BLaER1 (cell line): ENCODE results near the gene OSBPL9.
"Not testable (repeated sequence)": the region's sequence is repeated elsewhere in the genome, so short reads cannot be mapped to it uniquely, and the experiment has no call there.

Experiments
- H3K27ac ChIP-seq: shearing (Covaris generic); formaldehyde crosslinking; 2 replicates; pipeline ENCODE4 v1.8.1; 2022
- H3K27me3 ChIP-seq: shearing (Covaris generic); formaldehyde crosslinking; 2 replicates; pipeline ENCODE4 v1.8.1; 2022
- H3K36me3 ChIP-seq: shearing (Covaris generic); formaldehyde crosslinking; 2 replicates; pipeline ENCODE4 v1.8.1; 2022
- H3K4me1 ChIP-seq: shearing (Covaris generic); formaldehyde crosslinking; 2 replicates; pipeline ENCODE4 v1.8.1; 2022
- H3K4me2 ChIP-seq: shearing (Covaris generic); formaldehyde crosslinking; 2 replicates; pipeline ENCODE4 v1.8.1; 2022
- H3K4me3 ChIP-seq: shearing (Covaris generic); formaldehyde crosslinking; 2 replicates; pipeline ENCODE4 v1.8.1; 2022
- H3K9ac ChIP-seq: shearing (Covaris generic); formaldehyde crosslinking; 2 replicates; pipeline ENCODE4 v1.8.1; 2022
- H3K9me3 ChIP-seq: shearing (Covaris generic); formaldehyde crosslinking; 2 replicates; pipeline ENCODE4 v1.8.1; 2022
- H4K20me1 ChIP-seq: shearing (Covaris generic); formaldehyde crosslinking; 2 replicates; pipeline ENCODE4 v1.8.1; 2022
- Cebpa-rat ChIP-seq: shearing (Covaris generic); IDR thresholded peaks from 2 replicates; pipeline ENCODE4 v1.8.1; 2022

The OSBPL9 gene

DNA sequence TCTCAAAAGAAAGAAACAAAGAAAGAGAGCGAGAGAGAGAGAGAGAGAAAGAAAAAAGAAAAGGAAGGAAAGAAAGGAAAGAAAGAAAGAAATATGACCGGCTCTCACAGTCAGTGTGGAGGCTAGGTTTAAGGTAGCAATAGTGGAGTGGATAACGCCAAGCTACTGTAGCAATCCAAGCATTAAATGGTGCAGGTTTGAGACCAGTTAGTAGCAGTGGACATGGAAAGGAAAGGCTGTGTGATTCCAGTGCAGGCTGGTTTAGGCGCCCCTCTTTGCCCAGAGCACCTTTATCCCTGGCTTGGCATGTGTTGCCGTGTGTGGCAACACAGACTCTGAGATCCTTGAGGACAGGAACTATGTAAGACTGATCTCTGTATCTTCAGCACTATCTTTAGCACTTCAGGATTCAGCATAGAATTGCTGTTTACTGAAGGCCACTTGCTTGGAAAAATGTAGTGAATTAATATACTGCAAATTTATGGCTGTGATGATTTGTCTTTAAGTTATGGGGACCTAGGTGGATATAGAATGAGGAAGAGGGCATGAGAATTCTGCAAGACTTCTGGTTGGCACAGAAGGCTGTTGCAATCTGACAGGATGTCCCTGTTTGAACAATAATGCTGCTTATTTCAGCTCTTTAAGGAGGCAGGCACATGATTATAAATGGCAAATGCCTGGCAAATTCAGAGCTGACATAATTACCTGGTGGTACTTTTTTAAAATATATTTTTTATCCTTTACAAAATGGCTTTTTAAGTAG is 10.8 kb upstream of the OSBPL9 start:
- H3K27ac ChIP-seq: no peak overlapping the region
- H3K9me3 ChIP-seq: no peaks in the 10 kb centered on the region
- H4K20me1 ChIP-seq: no peaks in the 10 kb centered on the region
- H3K4me2 ChIP-seq: no peak overlapping the region
- no peak overlapping the region for H3K9ac ChIP-seq
- no peak for TF ChIP-seq Cebpa-rat
- no peaks in the 10 kb centered on the region for H3K36me3 ChIP-seq
- H3K4me3 ChIP-seq: no peak overlapping the region
- H3K4me1 ChIP-seq: no peaks in the 10 kb centered on the region
- no peaks in the 10 kb centered on the region for H3K27me3 ChIP-seq

DNA sequence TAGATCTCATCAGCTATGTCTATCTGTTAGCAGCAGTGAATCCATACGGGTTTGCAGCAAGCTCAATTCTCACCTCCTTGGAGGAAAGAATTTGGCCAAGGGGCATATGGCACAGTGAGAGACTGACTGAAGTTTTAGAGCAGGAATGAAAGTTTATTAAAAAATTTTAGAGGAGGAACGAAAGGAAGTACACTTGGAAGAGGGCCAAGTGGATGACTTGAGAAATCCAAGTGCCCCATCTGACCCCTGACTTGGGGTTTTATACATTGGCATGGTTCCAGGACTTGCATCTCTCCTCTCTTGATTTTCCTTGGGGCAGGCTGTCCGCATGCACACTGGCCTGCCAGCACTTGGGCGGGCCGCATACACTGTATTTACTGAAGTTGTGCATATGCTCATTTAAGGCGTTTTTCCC is 9.2 kb upstream of the OSBPL9 start:
- no peaks in the 10 kb centered on the region for H4K20me1 ChIP-seq
- no peak overlapping the region for H3K27ac ChIP-seq
- H3K4me2 ChIP-seq: no peak overlapping the region

DNA sequence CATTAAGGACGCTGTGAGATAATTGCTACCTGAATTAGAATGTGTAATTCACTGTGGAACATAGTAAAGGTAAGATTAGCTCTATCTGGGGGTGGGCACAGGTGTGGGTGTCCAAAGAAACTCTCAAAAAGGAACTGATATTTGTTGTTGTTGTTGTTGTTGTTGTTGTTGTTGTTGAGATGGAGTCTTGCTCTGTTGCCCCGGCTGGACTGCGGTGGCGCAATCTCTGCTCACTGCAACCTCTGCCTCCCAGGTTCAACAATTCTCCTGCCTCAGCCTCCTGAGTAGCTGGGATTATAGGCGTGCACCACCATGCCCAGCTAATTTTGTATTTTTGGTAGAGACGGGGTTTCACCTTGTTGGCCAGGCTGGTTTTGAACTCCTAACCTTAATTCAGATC is 6.8 kb upstream of the OSBPL9 start:
- not testable (repeated sequence) for H3K36me3 ChIP-seq, H3K4me3 ChIP-seq, H3K27me3 ChIP-seq, H3K9me3 ChIP-seq, H3K4me1 ChIP-seq, H4K20me1 ChIP-seq, H3K27ac ChIP-seq, H3K9ac ChIP-seq, H3K4me2 ChIP-seq

More for the DNA sequence above, 9.2 kb upstream of the OSBPL9 start:
- no peaks in the 10 kb centered on the region for H3K27me3 ChIP-seq
- H3K36me3 ChIP-seq: no peaks in the 10 kb centered on the region
- H3K4me1 ChIP-seq: no peaks in the 10 kb centered on the region
- no peak overlapping the region for H3K9ac ChIP-seq
- H3K9me3 ChIP-seq: no peaks in the 10 kb centered on the region
- no peak overlapping the region for H3K4me3 ChIP-seq
- no peak for TF ChIP-seq Cebpa-rat

DNA sequence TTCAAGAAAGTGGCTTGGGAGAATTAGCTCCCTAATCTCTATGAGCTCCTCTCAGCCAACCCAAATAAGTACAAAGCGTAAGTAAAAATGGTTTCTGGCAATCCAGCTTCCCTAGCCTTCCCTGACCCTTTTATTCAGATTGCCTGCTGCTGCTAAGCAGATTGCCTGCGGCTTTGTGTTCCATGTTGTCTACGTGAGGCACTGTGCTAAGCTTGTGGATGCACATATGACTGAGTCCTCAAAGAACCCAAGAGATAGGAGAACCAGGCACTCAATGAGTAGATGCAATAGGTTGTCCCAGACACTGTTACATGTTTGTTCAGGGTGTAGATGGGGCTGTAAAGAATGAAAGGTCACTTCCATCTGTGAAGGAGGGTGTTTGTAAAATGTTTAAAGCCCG is 6.3 kb upstream of the OSBPL9 start:
- no peak overlapping the region for H3K9ac ChIP-seq
- H3K27me3 ChIP-seq: no peaks in the 10 kb centered on the region
- no peaks in the 10 kb centered on the region for H3K9me3 ChIP-seq
- TF ChIP-seq Cebpa-rat: no peak
- no peaks in the 10 kb centered on the region for H3K4me1 ChIP-seq
- no peak overlapping the region for H3K27ac ChIP-seq
- no peak overlapping the region for H3K4me3 ChIP-seq
- no peaks in the 10 kb centered on the region for H4K20me1 ChIP-seq
- H3K36me3 ChIP-seq: no peaks in the 10 kb centered on the region
- H3K4me2 ChIP-seq: no peak overlapping the region

DNA sequence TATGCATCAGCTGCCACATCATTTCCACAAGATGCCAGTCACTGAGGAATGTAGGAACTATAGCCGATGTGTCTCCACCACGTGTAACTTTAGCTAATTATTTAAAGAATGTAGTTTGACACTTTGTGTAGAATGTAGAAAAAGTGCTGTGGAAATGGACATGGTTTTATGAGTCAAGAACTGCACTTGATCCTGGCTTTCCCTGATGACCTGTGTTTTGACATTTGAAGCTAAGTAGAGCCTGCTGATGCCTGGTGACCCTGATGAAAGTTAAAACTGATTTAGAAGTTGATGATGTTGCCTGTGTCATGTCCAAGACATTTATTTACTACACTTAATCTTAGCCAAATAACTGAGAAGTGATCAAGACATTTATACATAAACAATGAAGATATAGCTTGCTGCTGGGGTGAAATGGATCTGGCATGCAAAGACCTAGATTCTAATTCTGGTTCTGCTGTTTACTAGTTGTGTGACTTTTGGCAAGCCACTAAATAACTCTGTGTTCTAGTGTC is 4.4 kb upstream of the OSBPL9 start:
- Histone ChIP-seq H3K27ac (no peak overlapping the region), H3K4me1 (peaks cover 9% of the 10 kb centered on the region), H3K4me2 (no peak overlapping the region), H3K27me3 (no peaks in the 10 kb centered on the region), H3K9me3 (no peaks in the 10 kb centered on the region), H3K9ac (no peak overlapping the region), H3K4me3 (no peak overlapping the region), H4K20me1 (no peaks in the 10 kb centered on the region), H3K36me3 (no peaks in the 10 kb centered on the region)
- no peak for TF ChIP-seq Cebpa-rat

DNA sequence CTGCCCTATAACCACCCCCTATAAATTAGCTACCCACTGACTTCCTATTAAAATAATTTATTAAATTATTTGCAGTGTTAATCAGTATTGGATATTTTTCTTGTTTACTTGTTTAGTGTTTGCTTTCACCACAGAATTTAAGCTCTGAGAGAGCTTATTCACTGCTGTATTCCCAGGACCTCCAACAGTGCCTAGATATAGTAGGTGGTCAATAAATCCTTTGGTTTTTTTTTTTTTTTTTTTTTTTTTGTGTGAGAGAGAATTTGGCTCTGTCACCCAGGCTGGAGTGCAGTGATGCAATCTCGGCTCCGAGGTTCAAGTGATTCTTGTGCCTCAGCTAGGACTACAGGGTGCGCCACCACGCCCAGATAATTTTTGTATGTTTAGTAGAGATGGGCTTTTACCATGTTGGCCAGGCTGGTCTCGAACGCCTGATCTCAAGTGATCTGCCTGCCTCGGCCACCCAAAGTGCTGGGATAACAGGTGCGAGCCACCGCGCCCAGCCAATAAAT is 1.1 kb upstream of the OSBPL9 start:
- no peak for TF ChIP-seq Cebpa-rat
- Histone ChIP-seq H3K27ac (no peak overlapping the region), H3K9me3 (no peaks in the 10 kb centered on the region), H3K4me3 (no peak overlapping the region), H3K4me1 (peaks cover 32% of the 10 kb centered on the region), H3K4me2 (peak overlapping the region; percentile 63; the same call in 1 of the 2 replicates), H3K36me3 (no peaks in the 10 kb centered on the region), H4K20me1 (0 out of 2 replicates have a peak, but pooled peaks cover 9% of the 10 kb centered on the region), H3K27me3 (no peaks in the 10 kb centered on the region), H3K9ac (no peak overlapping the region)

DNA sequence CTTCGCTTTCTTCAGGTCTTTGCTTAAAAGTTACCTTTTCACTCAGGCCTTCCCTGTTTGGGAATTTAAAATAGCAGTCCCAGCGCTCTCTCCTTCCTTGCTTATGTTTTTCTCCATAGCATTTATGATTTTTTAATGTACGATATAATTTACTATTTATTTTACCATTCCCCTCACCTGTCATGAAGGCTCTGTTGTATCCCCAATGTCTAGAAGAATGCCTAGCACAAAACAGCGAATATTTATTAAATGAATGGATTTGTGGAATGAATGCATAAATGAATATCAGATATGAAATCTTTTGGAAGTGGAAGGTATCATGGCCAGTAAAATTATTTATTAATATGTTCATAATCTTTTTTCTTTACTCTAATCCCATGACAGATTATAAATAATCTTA is 402 bp upstream of the OSBPL9 start:
- TF ChIP-seq Cebpa-rat: no peak
- H3K9ac ChIP-seq: no peak overlapping the region

DNA sequence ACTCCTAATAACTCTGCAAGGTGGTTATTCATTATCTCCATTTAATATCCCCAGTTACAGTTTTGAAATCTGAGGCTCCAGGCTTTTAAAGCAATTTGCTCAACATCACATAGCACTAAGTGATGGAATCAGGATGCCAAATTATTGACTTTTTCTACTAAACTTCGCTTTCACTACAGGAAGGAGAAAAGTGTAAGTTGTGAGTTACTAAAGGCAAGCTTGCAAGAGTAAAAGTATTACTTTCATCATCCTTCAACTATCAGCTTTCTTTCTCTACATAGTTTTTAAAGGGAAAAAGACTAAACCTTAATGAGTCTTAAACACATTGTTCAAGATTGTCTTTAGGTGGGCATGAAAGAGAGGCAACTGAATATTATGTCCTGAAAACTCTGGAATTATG is 1.8 kb downstream of the OSBPL9 start:
- peaks cover 32% of the 10 kb centered on the region for H3K4me1 ChIP-seq
- peaks cover 30% of the 10 kb centered on the region; the same call in 1 of the 2 replicates for H4K20me1 ChIP-seq
- H3K4me2 ChIP-seq: peak overlapping the region; percentile 9; the same call in 1 of the 2 replicates
- H3K27ac ChIP-seq: no peak overlapping the region
- no peak overlapping the region for H3K4me3 ChIP-seq
- no peak for TF ChIP-seq Cebpa-rat
- no peaks in the 10 kb centered on the region for H3K27me3 ChIP-seq
- H3K36me3 ChIP-seq: no peaks in the 10 kb centered on the region
- H3K9ac ChIP-seq: no peak overlapping the region
- H3K9me3 ChIP-seq: no peaks in the 10 kb centered on the region

More for the DNA sequence above, 402 bp upstream of the OSBPL9 start:
- Histone ChIP-seq H3K36me3 (no peaks in the 10 kb centered on the region), H4K20me1 (peaks cover 15% of the 10 kb centered on the region; the same call in 1 of the 2 replicates), H3K4me3 (peak overlapping the region; percentile 94), H3K9me3 (no peaks in the 10 kb centered on the region), H3K27me3 (no peaks in the 10 kb centered on the region), H3K4me1 (peaks cover 32% of the 10 kb centered on the region), H3K27ac (no peak overlapping the region), H3K4me2 (peak overlapping the region; percentile 63)

DNA sequence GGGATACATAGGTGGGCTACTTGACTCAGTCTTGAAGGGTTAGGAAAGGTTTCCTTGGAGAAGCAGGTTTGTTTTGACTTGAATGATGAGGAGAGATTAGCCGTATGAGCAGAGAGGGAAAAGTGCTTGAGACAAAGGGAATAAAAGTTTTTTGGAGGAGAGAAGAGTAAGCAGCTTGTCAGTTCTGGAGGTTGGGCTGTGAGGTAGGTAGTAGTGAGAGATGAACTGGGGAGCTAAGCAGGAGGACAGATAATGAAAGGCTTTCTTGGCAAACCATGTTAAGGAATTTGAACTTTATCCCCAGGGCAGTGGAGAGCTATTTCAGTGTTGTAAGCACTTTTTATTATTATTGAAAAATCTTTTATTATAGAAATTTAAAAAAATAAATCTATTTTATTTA is 3.6 kb downstream of the OSBPL9 start:
- Histone ChIP-seq H3K4me3 (no peak overlapping the region), H3K4me1 (peaks cover 38% of the 10 kb centered on the region), H3K9ac (no peak overlapping the region), H3K9me3 (no peaks in the 10 kb centered on the region), H3K36me3 (no peaks in the 10 kb centered on the region), H3K4me2 (no peak overlapping the region), H3K27me3 (no peaks in the 10 kb centered on the region), H3K27ac (no peak overlapping the region), H4K20me1 (peaks cover 34% of the 10 kb centered on the region; the same call in 1 of the 2 replicates)
- TF ChIP-seq Cebpa-rat: no peak

DNA sequence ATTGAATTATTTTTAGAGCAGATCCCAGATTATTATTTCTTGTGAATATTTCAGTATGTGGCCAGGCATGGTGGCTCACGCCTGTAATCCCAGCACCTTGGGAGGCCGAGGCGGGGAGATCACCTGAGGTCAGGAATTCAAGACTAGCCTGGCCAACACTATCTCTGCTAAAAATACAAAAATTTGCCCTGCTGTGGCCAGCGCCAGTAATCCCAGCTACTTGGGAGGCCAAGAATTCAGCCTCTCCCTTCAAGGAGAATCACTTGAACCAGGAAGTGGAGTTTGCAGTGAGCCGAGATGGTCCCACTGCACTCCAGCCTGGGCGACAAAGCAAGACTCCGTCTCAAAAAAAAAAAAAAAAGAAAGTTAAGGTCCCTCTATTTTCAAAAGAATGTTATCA is 4.3 kb downstream of the OSBPL9 start:
- Histone ChIP-seq H3K9me3 (no peaks in the 10 kb centered on the region), H3K27ac (no peak overlapping the region), H3K4me2 (no peak overlapping the region)

More for the DNA sequence above, 4.3 kb downstream of the OSBPL9 start:
- peaks cover 41% of the 10 kb centered on the region; the same call in 1 of the 2 replicates for H4K20me1 ChIP-seq
- no peaks in the 10 kb centered on the region for H3K27me3 ChIP-seq
- H3K9ac ChIP-seq: no peak overlapping the region
- H3K4me1 ChIP-seq: peaks cover 37% of the 10 kb centered on the region
- no peak overlapping the region for H3K4me3 ChIP-seq
- no peaks in the 10 kb centered on the region for H3K36me3 ChIP-seq
- TF ChIP-seq Cebpa-rat: no peak
